ENCODE measurements around the gene SYT15.

Gene SYT15

GRCh38 chr10:46548498-46549090, 30.3 kb upstream of the SYT15 start:
- no peaks in the 10 kb centered on the region for H3K27me3 ChIP-seq (replicated peaks)
- DNase-seq: no peak
- in situ Hi-C loops (cut with HindIII; ENCODE audit: low pct_ligation_motif_present, low sequenced_read_pairs): no loop called here
- TF ChIP-seq CTCF (IDR thresholded peaks at IDR 0.05; ENCODE audit: low read depth, low read length, missing control alignments): no peak
- H3K36me3 ChIP-seq (replicated peaks): no peaks in the 10 kb centered on the region
- H3K4me3 ChIP-seq (ENCODE audit: low read depth, low read length): no peak overlapping the region
- H3K27ac ChIP-seq: no peak overlapping the region

- in situ Hi-C loops (cut with HindIII; ENCODE audit: low pct_ligation_motif_present, low sequenced_read_pairs): no loop called here
- no peaks in the 10 kb centered on the region for H3K36me3 ChIP-seq (replicated peaks)
- TF ChIP-seq CTCF (IDR thresholded peaks at IDR 0.05; ENCODE audit: low read depth, low read length, missing control alignments): no peak
- DNase-seq: no peak
- no peaks in the 10 kb centered on the region for H3K27me3 ChIP-seq (replicated peaks)
- no peak overlapping the region for H3K27ac ChIP-seq
- H3K4me3 ChIP-seq (ENCODE audit: low read depth, low read length): no peak overlapping the region
These were observed 29.5 kb upstream of the SYT15 start for GRCh38 chr10:46549171-46550075.

GRCh38 chr10:46550076-46550790, 28.7 kb upstream of the SYT15 start:
- TF ChIP-seq CTCF (IDR thresholded peaks at IDR 0.05; ENCODE audit: low read depth, low read length, missing control alignments): no peak
- Histone ChIP-seq H3K27me3 (replicated peaks) (peaks cover 4% of the 10 kb centered on the region), H3K27ac (no peak overlapping the region), H3K4me3 (ENCODE audit: low read depth, low read length) (no peak overlapping the region), H3K36me3 (replicated peaks) (no peaks in the 10 kb centered on the region)
- in situ Hi-C loops (cut with HindIII; ENCODE audit: low pct_ligation_motif_present, low sequenced_read_pairs): no loop called here
- DNase-seq: no peak

GRCh38 chr10:46550795-46551700, 27.9 kb upstream of the SYT15 start:
- peaks cover 12% of the 10 kb centered on the region for H3K27me3 ChIP-seq (replicated peaks)

More at GRCh38 chr10:46550795-46551700, 27.9 kb upstream of the SYT15 start:
- H3K4me3 ChIP-seq (ENCODE audit: low read depth, low read length): no peak overlapping the region
- no peak for TF ChIP-seq CTCF (IDR thresholded peaks at IDR 0.05; ENCODE audit: low read depth, low read length, missing control alignments)
- no peak for DNase-seq
- no peak overlapping the region for H3K27ac ChIP-seq
- in situ Hi-C loops (cut with HindIII; ENCODE audit: low pct_ligation_motif_present, low sequenced_read_pairs): no loop called here
- no peaks in the 10 kb centered on the region for H3K36me3 ChIP-seq (replicated peaks)
